ENCODE measurements around the gene SPSB3.

SPSB3 gene

GRCh38 chr16:1819611-1820010 lies 37.2 kb upstream of the SPSB3 start:
- no peak overlapping the region for H3K4me3 ChIP-seq (ENCODE audit: severe bottlenecking)
- no peak for DNase-seq (ENCODE audit: low spot score)

GRCh38 chr16:1818873-1819525 lies 36.6 kb upstream of the SPSB3 start:
- peak; percentile 67 for DNase-seq (ENCODE audit: low spot score)
- no peak overlapping the region for H3K4me3 ChIP-seq (ENCODE audit: severe bottlenecking)
- ATAC-seq (ENCODE audit: low read depth), result no peak
- no peaks in the 10 kb centered on the region for H3K4me1 ChIP-seq (ENCODE audit: insufficient read depth, poor library complexity, severe bottlenecking)
- H3K27me3 ChIP-seq (ENCODE audit: insufficient read depth, poor library complexity, severe bottlenecking), result no peaks in the 10 kb centered on the region
- H3K9me3 ChIP-seq (ENCODE audit: severe bottlenecking), result no peaks in the 10 kb centered on the region
- no peak for TF ChIP-seq CTCF (IDR thresholded peaks at IDR 0.05; ENCODE audit: poor library complexity, severe bottlenecking)
- H3K36me3 ChIP-seq (ENCODE audit: low read depth), result peaks cover 30% of the 10 kb centered on the region
- H3K27ac ChIP-seq (ENCODE audit: poor library complexity, severe bottlenecking), result no peak overlapping the region

More at GRCh38 chr16:1819611-1820010, 37.2 kb upstream of the SPSB3 start:
- no peaks in the 10 kb centered on the region for H3K9me3 ChIP-seq (ENCODE audit: severe bottlenecking)
- no peaks in the 10 kb centered on the region for H3K27me3 ChIP-seq (ENCODE audit: insufficient read depth, poor library complexity, severe bottlenecking)
- H3K36me3 ChIP-seq (ENCODE audit: low read depth), result peaks cover 30% of the 10 kb centered on the region
- TF ChIP-seq CTCF (IDR thresholded peaks at IDR 0.05; ENCODE audit: poor library complexity, severe bottlenecking), result no peak
- H3K27ac ChIP-seq (ENCODE audit: poor library complexity, severe bottlenecking), result no peak overlapping the region
- H3K4me1 ChIP-seq (ENCODE audit: insufficient read depth, poor library complexity, severe bottlenecking), result no peaks in the 10 kb centered on the region
- ATAC-seq (ENCODE audit: low read depth), result no peak

- H3K27me3 ChIP-seq (ENCODE audit: insufficient read depth, poor library complexity, severe bottlenecking), result no peaks in the 10 kb centered on the region
- H3K9me3 ChIP-seq (ENCODE audit: severe bottlenecking), result no peaks in the 10 kb centered on the region
- TF ChIP-seq CTCF (IDR thresholded peaks at IDR 0.05; ENCODE audit: poor library complexity, severe bottlenecking), result no peak
- peaks cover 33% of the 10 kb centered on the region for H3K36me3 ChIP-seq (ENCODE audit: low read depth)
- DNase-seq (ENCODE audit: low spot score), result no peak
- no peak for ATAC-seq (ENCODE audit: low read depth)
- no peaks in the 10 kb centered on the region for H3K4me1 ChIP-seq (ENCODE audit: insufficient read depth, poor library complexity, severe bottlenecking)
- no peak overlapping the region for H3K27ac ChIP-seq (ENCODE audit: poor library complexity, severe bottlenecking)
- H3K4me3 ChIP-seq (ENCODE audit: severe bottlenecking), result no peak overlapping the region
Observed at GRCh38 chr16:1818204-1818872, 36.0 kb upstream of the SPSB3 start.

- Histone ChIP-seq H3K36me3 (ENCODE audit: low read depth) (peaks cover 33% of the 10 kb centered on the region), H3K27ac (ENCODE audit: poor library complexity, severe bottlenecking) (no peak overlapping the region), H3K4me3 (ENCODE audit: severe bottlenecking) (no peak overlapping the region), H3K27me3 (ENCODE audit: insufficient read depth, poor library complexity, severe bottlenecking) (no peaks in the 10 kb centered on the region), H3K4me1 (ENCODE audit: insufficient read depth, poor library complexity, severe bottlenecking) (no peaks in the 10 kb centered on the region), H3K9me3 (ENCODE audit: severe bottlenecking) (no peaks in the 10 kb centered on the region)
- TF ChIP-seq CTCF (IDR thresholded peaks at IDR 0.05; ENCODE audit: poor library complexity, severe bottlenecking), result no peak
- DNase-seq (ENCODE audit: low spot score) (peak; percentile 58), ATAC-seq (ENCODE audit: low read depth) (no peak)
Observed at GRCh38 chr16:1817716-1818115, 35.3 kb upstream of the SPSB3 start.

GRCh38 chr16:1817276-1817589 lies 34.9 kb upstream of the SPSB3 start:
- H3K27me3 ChIP-seq (ENCODE audit: insufficient read depth, poor library complexity, severe bottlenecking), result no peaks in the 10 kb centered on the region
- peaks cover 29% of the 10 kb centered on the region for H3K36me3 ChIP-seq (ENCODE audit: low read depth)
- TF ChIP-seq CTCF (IDR thresholded peaks at IDR 0.05; ENCODE audit: poor library complexity, severe bottlenecking), result no peak
- no peak overlapping the region for H3K4me3 ChIP-seq (ENCODE audit: severe bottlenecking)
- DNase-seq (ENCODE audit: low spot score) (no peak), ATAC-seq (ENCODE audit: low read depth) (no peak)
- H3K9me3 ChIP-seq (ENCODE audit: severe bottlenecking), result no peaks in the 10 kb centered on the region
- H3K4me1 ChIP-seq (ENCODE audit: insufficient read depth, poor library complexity, severe bottlenecking), result no peaks in the 10 kb centered on the region
- no peak overlapping the region for H3K27ac ChIP-seq (ENCODE audit: poor library complexity, severe bottlenecking)

Measured in RWPE2 (cell line).